NCI-H524 treated with DMSO at 0.1 percent for 48 hours (cell line): ENCODE results near the gene LYRM9.
"Not testable (repeated sequence)": the region's sequence is repeated elsewhere in the genome, so short reads cannot be mapped to it uniquely, and the experiment has no call there.

Experiments used
- DNase-seq: peaks from one replicate; lab custom pipeline; 2025; lab: John Stamatoyannopoulos, UW

Gene LYRM9

GRCh38 chr17:27839571-27840405 lies 53.4 kb downstream of the LYRM9 start:
- DNase-seq = not testable (repeated sequence)

GRCh38 chr17:27838607-27839006 lies 54.6 kb downstream of the LYRM9 start:
- not testable (repeated sequence) for DNase-seq

GRCh38 chr17:27837769-27838168 lies 55.4 kb downstream of the LYRM9 start:
- not testable (repeated sequence) for DNase-seq

GRCh38 chr17:27836651-27837050 lies 56.5 kb downstream of the LYRM9 start:
- no peak for DNase-seq

GRCh38 chr17:27834571-27834970 lies 58.6 kb downstream of the LYRM9 start:
- DNase-seq = no peak

- DNase-seq = no peak
These were observed 60.3 kb downstream of the LYRM9 start for GRCh38 chr17:27832831-27833230.

GRCh38 chr17:27829888-27830287 lies 63.3 kb downstream of the LYRM9 start:
- DNase-seq = not testable (repeated sequence)

- not testable (repeated sequence) for DNase-seq
These were observed 63.9 kb downstream of the LYRM9 start for GRCh38 chr17:27829143-27829711.
